SK-N-SH (cell line): ENCODE data around the gene TRPC6.

Source experiments
- CTCF ChIP-seq: fragments of 200-600 bp; sonication (generic); IDR thresholded peaks from 2 replicates; pipeline ENCODE4 v1.6.1; 2017; ENCODE audit warnings: antibody characterized with exemption, mild to moderate bottlenecking, moderate library complexity
- NFIC ChIP-seq: IDR thresholded peaks from 2 replicates; pipeline ENCODE4 v1.4.0; 2012; ENCODE audit warnings: borderline replicate concordance
- NRF1 ChIP-seq: IDR thresholded peaks from 2 replicates; pipeline ENCODE4 v1.6.1; 2012; ENCODE audit warnings: low read depth, mild to moderate bottlenecking, low read length
- PBX3 ChIP-seq: IDR thresholded peaks from 2 replicates; pipeline ENCODE4; 2012
- TEAD4 ChIP-seq: IDR thresholded peaks from 2 replicates; pipeline ENCODE4 v1.4.0; 2012; ENCODE audit warnings: mild to moderate bottlenecking, borderline replicate concordance; ENCODE audit not compliant: insufficient read depth

- TF ChIP-seq NRF1 (no peak), NFIC (no peak), CTCF (no peak), PBX3 (no peak), TEAD4 (no peak)
These were observed 125.6 kb downstream of the TRPC6 start for GRCh38 chr11:101458161-101458560.
